Measurements from ENCODE around the gene GPR17.

The GPR17 gene

DNA sequence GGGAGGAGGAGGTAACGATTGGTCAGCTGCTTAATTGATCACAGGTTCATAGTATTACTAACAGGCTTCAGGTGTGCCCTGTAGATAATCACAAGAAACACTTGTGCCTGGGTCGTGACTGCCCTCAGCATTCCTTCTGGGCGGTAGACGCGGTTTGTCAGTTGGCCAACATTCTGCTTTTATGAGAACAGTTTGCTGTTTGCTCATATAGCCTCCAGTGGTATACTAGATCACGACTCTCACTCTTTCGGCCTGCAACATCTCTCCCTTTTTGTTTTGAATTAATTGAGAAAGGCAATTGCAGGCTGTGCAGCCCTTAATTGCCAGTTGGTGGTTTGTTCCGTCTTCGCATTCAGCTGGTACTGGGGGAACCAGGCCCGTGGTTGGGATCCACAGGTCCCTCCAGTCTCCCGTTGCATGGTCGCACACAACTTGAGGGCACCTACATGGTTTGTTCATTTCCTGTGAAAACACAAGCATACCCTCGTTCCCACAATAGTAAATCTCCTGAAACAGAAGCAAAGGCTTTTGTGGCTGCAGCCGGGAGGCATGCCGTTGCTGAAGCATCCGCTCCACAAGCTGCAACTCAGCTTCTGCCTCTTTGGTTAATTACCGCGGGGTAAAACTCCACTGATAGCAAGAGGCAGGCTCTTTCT is 30.3 kb upstream of the GPR17 start:
- DNase-seq, result no peak

GRCh38 chr2:127618551-127619202 is 27.3 kb upstream of the GPR17 start:
- no peak for DNase-seq

- no peak for DNase-seq
Observed at GRCh38 chr2:127619203-127619590, 26.8 kb upstream of the GPR17 start.

DNA sequence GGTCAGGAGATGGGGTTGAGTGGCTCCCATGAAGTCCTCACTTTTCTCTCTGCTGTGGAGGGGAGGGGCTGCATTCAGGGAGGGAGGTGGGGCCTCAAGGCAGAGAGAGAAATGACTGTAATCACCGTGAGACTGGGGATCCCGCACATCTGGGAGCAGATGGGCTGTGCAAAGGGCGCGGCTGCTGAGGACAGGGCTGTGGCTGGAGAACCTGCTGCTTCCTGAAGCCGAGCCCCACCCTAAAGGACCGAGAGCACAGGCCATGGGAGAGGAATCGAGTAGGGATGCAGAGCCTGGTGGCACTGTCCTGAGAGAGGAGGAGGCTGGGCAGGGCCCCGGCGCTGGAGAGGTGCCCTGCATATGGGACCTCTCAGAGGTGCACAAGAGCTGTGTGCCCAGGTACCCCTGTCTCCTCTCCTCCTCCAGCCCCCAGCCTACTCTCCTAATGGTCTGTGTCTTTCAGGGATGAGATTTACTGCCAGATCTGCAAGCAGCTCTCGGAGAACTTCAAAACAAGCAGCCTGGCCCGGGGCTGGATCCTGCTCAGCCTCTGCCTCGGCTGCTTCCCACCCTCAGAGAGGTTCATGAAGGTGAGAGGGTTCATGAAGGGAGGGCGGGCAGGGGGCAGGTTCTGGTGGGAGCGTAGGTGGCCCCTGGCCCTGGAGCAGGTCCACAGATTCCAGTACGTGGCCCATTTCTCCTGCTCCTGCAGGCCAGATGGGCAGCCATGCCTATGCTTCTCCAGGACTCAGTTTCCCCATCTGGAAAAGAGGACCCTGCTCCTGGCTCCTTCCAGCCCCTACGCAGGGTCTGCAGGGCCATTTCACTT is 25.9 kb upstream of the GPR17 start:
- no peak for DNase-seq

DNA sequence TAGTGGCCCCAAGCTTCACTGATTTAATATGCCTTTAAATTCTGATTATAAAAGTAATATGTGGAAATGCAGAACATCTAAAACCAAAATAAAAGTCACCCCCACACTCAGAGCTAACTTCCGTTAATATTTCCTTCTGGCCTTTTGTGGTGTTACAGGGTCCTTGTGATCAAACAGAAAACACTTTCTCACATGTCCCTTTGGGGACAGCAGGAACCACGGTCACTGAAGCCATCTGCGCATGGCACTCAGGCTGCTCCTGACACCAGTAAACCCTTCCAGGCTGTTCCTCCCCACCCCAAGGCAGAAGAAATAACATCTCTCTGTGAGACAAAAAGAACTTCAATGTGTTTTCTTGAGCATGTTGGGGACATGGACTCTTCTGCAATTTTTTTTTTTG is 25.1 kb upstream of the GPR17 start:
- no peak for DNase-seq

- DNase-seq, result no peak
Observed at GRCh38 chr2:127621981-127622431, 23.9 kb upstream of the GPR17 start.

DNA sequence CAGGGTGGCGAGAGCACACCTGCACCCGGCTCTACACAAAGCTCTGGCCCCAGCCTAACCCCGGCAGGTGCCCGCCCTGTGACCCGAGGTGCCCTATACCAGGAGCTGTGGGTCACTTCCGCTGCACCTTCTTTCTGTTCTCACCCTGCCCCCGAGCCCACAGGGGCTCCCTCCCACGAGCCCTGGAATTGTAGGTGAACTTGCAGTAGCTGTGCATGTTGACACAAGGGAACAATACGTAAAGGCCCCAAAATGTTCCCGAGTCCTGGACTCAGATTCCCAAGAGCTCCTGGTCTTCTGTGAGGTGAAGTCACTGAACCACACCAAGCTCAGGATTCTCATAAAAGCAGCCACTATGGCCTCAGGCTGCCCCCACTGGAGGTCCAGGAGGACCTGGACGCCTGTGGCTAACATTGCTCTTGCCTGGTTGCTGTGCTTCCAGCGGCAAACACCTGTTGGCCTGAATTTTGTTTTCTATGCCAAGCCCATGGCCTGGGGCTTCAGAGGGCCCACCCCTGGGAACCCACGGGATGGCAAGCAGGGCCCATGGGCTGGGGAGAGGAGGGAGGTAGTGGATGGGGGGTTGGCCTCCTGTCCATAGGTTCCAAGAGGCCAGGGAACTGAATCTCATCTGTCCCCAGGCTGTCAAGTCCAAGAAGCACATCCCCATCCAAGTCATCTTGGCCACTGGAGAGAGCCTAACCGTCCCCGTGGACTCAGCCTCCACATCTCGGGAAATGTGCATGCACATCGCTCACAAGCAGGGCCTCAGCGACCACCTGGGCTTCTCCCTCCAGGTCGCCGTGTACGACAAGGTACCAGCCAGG is 23.2 kb upstream of the GPR17 start:
- no peak for DNase-seq

- peak; percentile 75 for DNase-seq
Observed at GRCh38 chr2:127623388-127624319, 22.3 kb upstream of the GPR17 start.

GRCh38 chr2:127624320-127624755 is 21.6 kb upstream of the GPR17 start:
- no peak for DNase-seq

DNA sequence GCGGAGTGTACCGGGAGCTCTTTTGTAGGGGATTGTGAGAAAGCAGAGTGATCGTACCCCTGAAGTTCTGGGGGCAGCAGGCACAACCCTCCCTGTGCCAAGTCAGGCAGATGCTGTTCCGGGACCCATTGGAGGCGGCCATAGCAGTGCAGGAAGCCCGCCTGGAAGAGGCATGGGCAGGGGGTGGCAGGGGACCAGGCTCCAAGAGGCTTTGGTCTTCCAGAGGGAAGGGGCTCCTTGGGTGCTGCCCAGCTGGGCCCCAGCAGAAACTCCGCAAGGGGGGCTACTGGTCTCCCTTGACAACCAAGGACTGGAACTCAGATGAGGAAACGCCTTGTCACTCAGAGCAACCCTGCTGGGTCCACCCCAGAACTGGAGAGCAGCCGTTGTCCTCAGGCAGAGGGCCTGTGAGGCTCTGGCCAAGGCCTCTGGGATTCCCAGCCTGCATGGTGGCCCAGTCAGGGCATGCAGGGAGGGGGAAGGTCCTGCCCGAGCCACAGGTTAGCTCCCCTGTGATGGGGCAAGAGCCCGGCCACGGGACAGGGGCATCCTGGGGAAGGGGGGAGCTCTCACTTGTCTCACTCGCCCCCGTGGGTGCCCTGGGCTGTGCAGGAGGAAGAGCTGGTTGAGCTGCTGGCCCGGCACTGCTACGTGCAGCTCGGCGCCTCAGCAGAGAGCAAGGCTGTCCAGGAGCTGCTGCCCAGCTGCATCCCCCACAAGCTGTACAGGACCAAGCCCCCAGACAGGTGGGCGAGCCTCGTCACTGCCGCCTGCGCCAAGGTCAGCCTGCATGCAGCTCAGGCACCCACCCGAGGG is 21.0 kb upstream of the GPR17 start:
- no peak for DNase-seq

- DNase-seq, result no peak
Observed at GRCh38 chr2:127625572-127625951, 20.4 kb upstream of the GPR17 start.

- no peak for DNase-seq
Observed at GRCh38 chr2:127626175-127626574, 19.8 kb upstream of the GPR17 start.

DNA sequence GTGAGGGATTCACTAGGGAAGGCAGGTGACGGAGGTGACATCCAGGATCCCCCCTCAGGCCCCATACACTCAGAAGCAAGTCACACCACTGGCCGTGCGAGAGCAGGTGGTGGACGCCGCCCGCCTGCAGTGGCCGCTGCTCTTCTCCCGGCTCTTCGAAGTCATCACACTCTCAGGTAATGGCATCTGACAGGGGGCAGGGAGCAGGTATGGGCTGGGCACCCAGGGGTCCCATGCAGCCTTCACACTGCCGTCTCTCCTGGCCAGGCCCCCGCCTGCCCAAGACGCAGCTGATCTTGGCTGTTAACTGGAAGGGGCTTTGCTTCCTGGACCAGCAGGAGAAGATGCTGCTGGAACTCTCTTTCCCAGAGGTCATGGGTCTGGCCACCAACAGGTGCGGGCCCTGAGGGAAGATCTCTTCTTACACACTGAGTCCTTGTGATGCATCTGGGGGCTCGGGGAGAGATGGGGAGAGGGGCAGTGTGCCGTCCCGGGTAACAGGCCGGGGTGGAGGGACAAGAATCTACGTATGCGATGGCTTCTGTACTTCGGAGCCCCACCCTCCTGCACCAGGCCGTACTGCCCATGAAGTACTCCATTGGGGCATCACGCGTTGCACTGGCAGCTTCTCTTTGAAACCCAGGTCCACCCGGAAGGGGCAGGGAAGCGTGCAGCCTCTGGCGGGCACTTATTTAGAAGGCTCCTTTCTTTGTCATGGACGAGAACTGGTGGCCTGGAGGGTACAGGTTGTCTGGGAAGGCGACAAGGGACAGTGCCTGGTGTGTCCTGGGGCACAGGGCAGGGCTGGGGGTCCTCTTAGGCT is 18.8 kb upstream of the GPR17 start:
- no peak for DNase-seq

GRCh38 chr2:127627740-127628571 is 18.0 kb upstream of the GPR17 start:
- no peak for DNase-seq

DNA sequence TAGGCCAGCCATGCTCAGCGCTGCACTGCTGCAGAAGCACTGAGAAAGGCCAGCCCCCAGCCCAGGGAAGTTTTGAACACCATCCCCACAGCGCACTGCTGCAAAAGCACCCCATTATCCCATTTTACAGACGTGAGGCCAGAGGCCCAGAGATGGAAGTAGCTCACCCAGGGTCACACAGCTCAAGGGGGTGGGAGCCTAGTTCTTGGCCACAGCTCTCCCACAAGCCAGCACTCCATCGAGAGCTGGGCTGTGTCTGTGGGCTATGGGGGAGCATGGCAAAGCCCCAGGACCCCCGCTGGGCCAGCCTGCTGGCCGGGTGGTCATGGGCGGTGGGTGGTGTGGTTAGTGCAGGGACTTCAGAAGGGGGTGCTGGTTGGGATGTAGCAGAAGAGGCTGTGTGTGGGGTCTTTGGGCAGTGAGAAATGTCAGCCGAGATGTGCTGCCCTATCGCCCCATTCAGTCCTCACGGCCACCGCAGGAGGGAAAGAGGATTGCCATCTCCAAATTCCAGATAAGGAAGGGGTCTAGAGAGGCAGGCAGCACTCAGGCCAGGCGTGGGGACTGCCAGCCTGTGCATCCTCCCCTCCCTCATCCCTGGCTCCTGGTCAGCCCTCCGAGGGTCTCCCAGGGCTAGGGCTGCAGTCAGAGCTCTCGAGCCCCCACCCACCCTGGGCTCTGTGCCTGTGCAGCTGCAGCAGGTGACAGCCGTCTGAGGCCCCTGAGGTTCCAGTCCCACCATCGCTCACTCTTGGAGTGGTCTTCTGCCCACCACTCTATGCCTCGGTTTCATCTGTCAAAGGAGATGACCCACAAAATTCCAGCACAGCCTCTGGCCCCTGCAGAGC is 17.0 kb upstream of the GPR17 start:
- DNase-seq, result no peak

DNA sequence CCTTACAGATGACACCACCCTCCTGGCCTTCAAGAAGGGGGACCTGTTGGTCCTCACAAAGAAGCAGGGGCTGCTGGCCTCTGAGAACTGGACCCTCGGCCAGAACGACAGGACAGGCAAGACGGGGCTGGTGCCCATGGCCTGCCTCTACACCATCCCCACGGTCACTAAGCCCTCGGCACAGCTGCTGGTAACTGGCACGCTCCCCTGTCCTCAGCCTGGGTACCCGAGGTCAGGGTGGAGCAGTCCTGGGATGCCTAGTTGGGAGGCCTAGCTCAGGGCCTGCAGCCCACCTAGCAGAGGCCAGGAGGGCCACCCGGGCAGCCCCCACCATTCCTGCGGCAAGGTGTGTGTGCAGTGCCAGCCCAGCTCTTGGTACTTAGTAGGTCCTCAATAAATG is 16.3 kb upstream of the GPR17 start:
- DNase-seq, result no peak

DNA sequence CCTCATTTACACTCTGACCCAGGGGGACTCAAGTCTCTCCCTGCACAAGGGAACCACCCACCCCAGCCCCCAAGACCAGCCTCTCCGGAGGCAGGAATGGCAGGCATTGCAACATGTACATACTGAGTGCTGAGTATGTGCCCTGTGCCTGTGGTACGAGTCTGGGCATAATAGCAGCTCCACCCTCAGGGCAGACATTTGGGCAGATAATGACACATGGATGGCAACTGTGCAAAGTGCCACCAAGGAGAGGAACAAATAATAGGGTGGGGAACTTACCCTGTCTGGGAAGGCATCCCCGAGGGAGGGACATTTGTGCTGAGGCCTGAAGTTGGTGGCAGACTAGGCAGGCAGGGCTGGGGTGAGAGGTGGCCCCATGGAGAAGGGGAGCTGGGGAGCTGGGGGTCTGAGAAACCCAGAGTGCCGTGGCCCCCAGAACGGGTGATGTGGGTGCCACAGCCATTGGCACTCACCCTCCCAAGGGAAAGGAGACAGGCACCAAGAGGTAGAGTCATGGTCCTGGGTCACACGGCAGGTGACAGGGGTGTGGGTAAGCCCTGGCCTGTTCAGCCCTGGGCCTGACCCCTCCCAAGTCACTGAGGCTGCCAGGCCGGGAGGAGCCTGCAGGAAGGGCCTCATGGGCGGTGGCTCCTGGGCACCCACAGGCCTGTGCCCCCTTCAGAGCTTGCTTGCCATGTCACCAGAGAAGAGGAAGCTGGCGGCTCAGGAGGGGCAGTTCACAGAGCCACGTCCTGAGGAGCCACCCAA is 15.7 kb upstream of the GPR17 start:
- no peak for DNase-seq

Data from NCI-H510A (cell line).